Right renal pelvis (tissue), 4 donors: ENCODE results near the gene BCS1L. TPM values are rescaled to one million over a fixed set of nuclear protein-coding genes. Genes with fewer than 3 reads are reported as not detected.

Experiments
- DNase-seq, 4 donors: peaks; one replicate each; pipeline ENCODE4 v3.0.0-alpha.2; 2013; ENCODE audit warnings: low read depth in 4 of 4, low spot score in 3 of 4, missing footprints in 1 of 4
- polyA plus RNA-seq, 4 donors: library from polyadenylated mRNA; unstranded; fragments of 120-200 nt; gene quantifications; one replicate each; pipeline ENCODE4 v1.2.1, GENCODE V29; 2013; ENCODE audit not compliant: insufficient read length in 4 of 4

Gene BCS1L
- polyA plus RNA-seq, 4 donors = 44.2 to 58.4 (median 51.1) TPM

DNA sequence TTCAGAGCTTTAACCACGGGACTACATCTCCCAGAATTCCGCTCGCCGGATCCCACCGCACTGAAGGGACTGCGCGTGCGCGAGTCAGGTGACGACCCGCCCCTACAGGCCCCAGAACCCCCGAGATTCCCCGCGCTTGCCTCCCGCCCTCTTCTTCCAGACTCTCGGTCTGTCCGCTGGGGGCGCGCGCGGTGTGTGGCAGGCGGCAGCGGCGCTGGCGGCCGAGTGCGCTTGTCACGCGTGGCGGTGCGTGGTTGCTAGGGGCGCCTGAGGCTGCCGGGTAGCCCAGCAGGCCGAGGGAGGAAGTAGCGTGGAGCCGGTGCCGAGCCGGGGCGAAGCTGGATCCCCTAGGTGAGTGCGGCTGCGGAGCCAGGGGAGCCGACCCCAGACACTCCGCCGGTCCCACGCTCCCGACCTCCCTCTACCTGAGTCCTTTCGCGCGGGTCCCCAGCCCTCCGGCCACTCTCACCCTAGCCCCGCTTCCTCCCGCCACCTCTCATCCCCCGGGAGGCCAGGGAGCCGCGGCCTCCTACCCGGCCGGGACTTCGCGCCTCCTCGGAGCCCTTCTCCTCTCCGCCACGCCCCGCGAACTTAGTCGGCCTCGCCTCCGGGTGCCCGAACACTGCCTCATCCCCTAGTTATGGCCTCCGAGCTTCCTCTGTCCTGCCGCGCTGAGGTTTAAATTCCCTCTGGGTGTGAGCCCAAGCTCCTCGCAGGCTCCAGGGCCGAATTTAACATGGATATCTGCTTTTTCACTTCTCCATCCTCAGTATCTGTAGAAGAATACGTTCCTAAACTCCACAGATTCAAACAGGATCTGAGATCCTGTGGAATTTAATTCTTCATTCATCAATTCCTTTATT lies 51.4 kb downstream of the BCS1L start, which contains the start of gene TTLL4:
TTLL4 (plus strand) TSS at position 149 of the 863 bp plus-strand sequence. CDS start 26,842 bp downstream, outside the sequence.
- DNase-seq = peak; percentile 93 to 96 (median 93)

DNA sequence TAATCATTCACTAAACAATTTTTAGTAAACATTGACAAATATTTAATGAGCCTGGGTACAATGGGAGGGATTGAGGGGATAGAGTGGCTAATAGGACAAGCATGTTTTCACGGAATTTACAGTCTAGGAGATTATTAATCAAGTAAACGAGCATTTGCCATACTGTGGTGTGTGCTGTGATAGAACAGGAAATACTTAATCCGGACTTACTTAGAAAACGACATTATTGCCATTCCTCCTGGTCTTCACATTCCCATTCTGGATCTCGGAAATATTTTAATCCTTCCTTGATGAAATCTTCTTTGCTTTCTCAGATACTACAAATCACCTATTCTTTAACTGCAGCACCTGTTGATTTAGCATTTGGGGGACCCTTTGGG lies 52.1 kb downstream of the BCS1L start:
- DNase-seq = peak in 1 of 4 donors; percentile 26

Other genes with a start within 250 kb of the BCS1L start
- 10 to 100 TPM; 20.0 to 26.1 (median 23.4) TPM for gene VIL1, start 240.6 kb upstream of the BCS1L start, polyA plus RNA-seq
- gene USP37, start 91.3 kb upstream of the BCS1L start, polyA plus RNA-seq = 10 to 100 TPM; 14.7 to 18.8 (median 16.0) TPM
- gene CNOT9, start 90.8 kb upstream of the BCS1L start, polyA plus RNA-seq = 10 to 100 TPM; 45.8 to 60.2 (median 50.6) TPM
- gene PLCD4, start 51.8 kb upstream of the BCS1L start, polyA plus RNA-seq = 1 to 10 TPM; 6.2 to 9.0 (median 7.5) TPM
- gene ZNF142, start 60 bp upstream of the BCS1L start, polyA plus RNA-seq = 10 to 100 TPM; 16.0 to 19.5 (median 17.7) TPM
- 10 to 100 TPM; 46.4 to 51.7 (median 48.3) TPM for gene RNF25, start 12.3 kb downstream of the BCS1L start, polyA plus RNA-seq
- 10 to 100 TPM; 61.1 to 84.7 (median 70.0) TPM for gene STK36, start 12.4 kb downstream of the BCS1L start, polyA plus RNA-seq
- 10 to 100 TPM; 29.6 to 32.7 (median 30.7) TPM for gene TTLL4, start 51.2 kb downstream of the BCS1L start, polyA plus RNA-seq
- gene CYP27A1, start 122.5 kb downstream of the BCS1L start, polyA plus RNA-seq = 10 to 100 TPM; 44.3 to 57.6 (median 50.7) TPM
- gene PRKAG3, start 172.1 kb downstream of the BCS1L start, polyA plus RNA-seq = under 1 TPM in 1 of 4 donors, not detected in 3; 0.05 TPM
- gene WNT6, start 200.1 kb downstream of the BCS1L start, polyA plus RNA-seq = under 1 TPM; 0.10 to 0.44 (median 0.27) TPM
- gene WNT10A, start 221.2 kb downstream of the BCS1L start, polyA plus RNA-seq = 1 to 10 TPM in 2 of 4 donors, under 1 TPM in 2; 0.60 to 1.4 (median 1.1) TPM